NCI-H2227 treated with DMSO at 0.1 percent for 48 hours (cell line): Measurements from ENCODE around the gene FXYD7.

ENCODE experiments used
- DNase-seq: peaks from one replicate; lab custom pipeline; 2025; lab: John Stamatoyannopoulos, UW

FXYD7 gene

DNA sequence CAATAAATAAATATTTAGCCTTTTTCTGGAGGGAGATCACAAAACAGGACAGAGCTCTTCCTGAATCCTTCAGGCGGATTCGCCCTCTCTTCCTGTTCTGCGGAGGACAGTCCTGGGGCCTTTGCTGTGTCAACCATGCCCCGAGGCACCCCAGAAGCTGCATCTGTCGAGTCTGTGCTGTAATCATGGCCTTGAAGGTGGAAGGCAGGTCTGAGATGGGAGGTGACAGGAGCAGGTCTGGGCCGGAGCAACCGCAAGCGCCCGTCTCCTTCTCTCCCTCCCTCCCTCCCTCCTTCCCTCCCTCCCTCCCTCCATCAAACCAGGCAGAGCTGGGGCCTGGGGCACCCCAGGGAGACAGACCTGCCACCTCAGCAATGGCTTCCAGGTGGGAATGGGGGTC, 32.1 kb upstream of the FXYD7 start:
- DNase-seq, result no peak

DNA sequence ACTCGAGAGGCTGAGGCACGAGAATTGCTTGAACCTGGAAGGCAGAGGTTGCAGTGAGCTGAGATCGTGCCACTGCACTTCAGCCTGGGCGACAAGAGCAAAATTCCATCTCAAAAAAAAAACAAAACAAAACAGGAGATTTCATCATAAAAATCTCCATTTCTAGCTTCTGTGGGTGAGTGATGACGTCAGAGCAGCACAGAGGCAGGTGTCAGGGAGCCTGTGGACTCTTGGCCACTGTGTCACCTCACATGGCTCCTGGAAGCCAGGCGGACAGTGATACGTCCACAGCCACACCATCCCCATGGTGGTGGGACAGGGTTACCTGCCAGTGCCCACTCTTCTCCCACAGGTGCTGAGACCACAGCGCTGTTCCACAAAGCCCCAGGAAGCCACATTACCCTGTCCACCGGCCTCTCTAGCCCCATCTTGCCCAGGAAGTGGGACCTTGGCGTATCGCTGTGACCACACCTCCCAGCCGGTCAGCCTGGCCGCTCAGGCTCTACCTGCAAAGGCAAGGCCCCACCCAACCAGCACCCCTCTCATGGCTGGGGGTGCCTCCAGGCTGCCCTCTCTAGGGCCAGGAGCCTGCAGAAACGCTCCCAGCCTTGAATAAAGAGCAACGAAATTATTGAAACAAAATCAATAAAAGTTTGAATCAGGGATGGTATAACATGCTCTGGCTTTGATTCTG, 29.9 kb upstream of the FXYD7 start:
- no peak for DNase-seq

DNA sequence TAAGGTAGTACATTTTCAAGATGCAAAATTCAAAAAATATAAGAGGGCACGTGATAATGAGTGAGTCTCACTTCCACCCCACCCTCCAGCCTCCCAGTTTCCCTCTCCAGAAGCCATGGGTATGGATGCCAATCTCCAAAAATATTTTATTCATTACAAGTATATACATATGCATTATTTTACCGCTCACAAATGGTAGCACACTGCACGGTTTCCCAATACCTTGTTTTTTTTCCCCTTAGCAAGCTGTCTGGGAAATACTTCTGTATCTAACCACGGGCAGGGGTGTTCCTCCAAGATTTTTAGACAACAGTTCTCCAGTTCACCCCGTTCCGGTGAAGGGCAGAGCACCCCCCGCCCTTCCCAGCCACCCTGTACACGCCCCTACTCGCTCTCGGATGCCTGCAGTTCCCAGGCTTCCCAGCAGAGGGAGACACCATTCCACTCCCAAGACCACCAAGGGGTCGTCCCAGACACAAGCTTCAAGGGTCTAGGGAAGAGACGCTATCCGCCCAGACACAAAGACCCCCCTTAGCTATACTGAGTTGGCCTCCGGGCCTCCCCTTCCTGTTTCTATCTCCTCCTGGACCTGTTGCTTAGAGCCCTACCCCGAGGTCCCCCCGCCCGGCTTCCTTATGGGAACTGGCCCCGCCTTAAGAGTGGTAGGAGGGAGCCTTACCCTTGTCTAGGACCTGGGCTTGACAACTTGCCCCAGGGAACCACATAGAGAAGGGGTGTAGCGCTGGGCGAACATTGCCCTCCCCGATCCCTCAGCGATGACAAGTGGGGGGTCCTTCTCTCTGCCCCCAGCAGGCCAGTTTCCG, 28.5 kb upstream of the FXYD7 start:
- DNase-seq, result peak; percentile 85

DNA sequence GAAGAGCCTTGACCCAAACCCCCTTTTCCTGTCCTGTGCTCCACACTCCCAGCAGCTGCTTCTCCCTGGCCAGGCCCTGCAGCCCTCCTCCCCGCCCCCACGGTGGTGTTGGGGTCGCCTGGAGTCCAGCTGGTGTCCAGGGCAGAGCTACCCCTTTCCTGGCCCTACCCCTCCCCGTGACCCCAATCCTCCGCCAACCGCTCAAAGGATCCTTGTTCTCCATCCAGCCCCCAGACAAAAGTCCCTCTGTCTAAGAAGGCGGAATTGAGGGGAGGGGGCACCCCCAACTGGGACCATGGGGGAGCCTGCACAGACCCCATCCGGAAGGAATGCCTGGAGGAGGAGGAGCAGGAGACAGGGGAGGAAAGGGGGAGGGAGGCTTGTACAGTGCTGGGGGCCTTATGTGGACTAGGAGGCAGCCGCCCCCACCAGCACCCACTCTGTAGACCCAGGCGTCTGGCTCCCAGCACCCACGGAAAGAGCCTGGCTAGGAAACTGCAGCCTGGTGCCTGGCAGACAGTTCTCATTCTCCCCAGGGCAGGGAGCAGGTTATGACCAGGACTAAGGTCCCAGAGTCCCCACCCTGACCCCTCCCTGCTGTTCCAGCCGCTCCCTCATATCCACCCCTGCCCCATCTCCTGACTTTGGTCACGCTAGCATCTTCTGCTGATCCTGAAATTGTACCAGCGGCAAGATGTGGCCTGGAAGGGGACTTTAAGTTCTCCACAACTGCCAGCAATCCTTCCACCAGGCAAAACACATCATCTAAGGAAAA, 27.7 kb upstream of the FXYD7 start, which contains the start of gene FXYD3:
Gene FXYD3 (plus strand): TSS at position 647 of the 775 bp plus-strand sequence. CDS start 3,554 bp downstream, outside the sequence.
- no peak for DNase-seq

DNA sequence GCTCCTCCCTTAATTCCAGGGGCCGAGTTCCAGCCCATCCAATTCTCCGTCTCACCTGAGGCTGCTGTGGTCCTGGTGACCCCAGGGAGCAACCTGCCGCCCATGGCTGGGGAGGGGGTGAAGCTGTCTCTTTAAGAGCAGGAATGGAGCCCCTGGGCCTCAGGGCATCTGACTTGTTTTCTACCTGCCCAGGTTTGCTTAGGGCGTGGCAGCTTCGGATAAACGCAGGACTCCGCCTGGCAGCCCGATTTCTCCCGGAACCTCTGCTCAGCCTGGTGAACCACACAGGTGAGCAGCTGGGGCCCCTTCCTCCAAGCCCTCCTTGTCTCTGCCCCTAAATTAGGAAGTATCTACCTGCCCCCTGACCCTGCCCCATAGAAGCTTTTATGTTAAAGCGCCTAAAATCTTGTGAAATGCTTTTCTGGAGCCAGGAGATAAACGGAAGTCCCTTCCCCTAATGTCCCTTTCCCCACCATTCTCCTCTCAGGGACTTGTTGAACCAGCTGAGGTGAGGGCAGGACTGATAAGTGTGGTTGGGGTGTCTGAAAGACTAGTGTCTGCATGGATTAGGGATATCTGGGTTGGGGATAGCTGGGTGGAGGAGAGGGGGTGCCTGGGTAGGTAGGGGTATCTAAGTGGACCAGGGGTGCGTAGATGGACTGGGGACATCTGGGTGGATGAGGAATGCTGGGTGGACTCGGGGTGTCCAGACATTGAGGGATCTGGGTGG, 26.8 kb upstream of the FXYD7 start:
- DNase-seq, result no peak

DNA sequence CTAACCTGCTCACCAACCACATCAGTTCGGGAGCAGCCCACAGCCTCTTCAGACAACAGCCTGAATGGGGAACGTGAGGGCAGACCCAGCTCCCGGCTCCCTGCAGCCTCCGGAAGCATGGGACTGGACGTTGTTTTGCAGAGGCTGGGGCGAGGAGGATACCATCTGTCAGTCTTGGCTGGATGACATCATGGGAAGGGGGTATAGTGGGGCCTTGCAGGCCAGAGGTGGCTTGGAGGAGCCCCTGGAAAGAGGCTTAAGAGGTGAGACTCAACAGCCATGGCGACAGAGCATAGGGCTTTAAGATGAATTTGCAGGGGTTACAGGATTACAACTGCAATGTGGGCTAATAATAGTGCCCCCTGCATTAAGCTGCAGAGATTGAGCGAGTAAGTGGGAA, 25.9 kb upstream of the FXYD7 start:
- peak; percentile 52 for DNase-seq

DNA sequence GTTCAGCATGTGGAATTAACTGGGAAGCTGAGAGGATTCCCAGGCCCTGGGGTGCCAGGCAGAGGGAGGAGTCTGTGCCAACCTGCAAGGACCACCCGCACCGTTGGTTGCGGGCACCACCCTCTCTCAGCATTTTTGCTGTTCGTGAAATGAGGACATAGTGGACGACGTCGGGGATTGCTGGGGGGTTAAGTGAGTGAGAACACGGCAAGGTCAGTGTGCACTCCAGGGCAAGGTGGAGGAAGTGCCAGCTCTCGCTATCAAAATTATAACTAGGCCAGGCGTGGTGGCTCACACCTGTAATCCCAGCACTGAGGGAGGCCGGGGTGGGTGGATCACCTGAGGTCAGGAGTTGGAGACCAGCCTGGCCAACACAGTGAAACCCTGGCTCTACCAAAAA, 25.3 kb upstream of the FXYD7 start:
- DNase-seq, result no peak

DNA sequence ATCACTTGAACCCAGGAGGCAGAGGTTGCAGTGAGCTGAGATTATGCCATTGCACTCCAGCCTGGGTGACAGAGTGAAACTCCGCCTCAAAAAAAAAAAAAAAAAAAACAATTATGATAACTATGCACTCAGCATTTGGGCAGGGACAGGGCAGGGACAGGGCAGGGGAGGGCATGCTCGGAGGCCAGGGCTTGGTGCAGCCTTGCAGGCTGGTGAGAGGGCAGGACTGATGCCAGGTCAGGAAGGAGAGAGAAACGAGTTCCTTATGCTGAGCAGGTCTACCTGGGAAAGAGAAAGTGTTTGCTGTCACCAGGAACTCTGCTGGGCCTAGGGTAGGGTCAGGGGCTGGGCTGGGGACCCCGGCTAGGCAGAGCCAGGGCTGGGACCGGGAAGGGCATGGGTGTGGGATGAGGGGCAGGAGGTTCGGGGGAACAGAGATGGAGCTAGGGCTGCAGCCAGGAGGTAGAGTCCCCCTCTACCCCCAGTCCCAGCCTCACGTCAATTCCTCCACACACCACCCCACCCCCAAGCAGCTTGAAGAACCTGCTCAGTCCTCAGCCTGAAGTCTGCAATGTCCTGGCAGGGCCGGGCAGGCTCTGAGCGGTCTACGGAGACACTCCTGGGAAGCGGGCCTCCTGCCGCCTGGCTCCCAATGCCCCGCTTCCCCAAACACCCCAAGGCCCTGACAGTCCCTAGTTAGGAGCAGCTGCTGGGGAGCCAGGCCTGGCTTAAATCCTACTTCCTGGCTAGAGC, 24.6 kb upstream of the FXYD7 start:
- no peak for DNase-seq

DNA sequence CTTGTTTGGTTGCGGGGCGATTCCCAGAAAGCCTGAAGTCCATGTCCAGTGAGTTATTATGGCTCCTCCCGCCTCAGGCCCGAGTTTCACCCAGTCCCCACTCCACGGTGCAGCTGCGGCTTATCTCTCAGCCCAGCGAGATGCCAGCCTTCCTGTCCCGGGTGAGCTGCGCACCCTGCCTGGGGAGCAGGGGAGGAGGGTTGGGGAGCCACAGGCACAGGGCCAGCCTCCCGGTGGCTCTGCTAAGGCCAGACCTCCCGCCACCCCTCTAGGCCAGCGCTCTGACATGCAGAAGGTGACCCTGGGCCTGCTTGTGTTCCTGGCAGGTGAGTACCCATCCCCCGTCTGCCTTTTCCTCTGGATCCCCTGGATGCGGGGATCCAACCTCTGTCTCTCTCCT, 24.0 kb upstream of the FXYD7 start:
- no peak for DNase-seq

DNA sequence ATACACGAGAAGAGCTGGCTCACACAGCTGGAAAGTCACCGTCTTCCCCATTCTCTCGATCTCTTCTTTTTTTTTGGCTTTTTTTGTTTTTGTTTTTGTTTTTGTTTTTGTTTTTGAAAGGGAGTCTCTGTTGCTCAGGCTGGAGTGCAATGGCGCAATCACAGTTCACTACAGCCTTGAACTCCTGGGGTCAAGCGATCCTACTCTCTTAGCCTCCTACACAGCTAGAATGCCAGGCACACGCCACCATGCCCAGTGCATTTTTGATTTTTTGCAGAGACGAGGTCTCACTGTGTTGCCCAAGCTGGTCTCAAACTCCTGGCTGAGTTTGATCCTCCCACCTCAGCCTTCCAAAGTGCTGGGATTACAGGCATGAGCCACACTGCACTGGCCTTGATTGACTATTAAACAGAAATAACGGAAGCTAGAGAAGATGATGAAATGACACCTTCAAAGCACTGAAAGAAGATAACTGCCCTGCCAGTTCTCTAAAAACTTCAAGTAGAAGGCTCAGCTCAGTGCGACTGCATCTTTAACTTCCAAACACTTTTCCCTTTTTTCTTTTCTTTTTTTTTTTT, 23.4 kb upstream of the FXYD7 start:
- DNase-seq, result no peak

DNA sequence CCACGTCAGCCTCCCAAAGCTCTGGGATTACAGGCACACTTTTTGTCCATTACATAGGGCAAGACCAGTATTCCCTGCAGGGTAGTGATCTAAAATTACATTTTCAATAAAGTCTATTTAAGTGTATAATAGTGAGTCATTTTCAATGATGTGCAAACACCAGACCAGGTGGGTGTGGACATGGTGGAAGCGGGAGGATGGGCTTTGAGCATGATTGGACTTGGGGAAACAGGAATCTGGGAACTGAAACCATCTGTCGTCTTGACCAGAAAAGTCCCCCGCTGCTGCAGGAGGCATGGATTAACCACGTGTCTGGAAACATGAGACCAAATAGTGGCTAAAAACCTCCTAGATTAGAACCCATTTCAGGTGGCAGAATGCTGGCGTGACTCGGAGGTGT, 22.6 kb upstream of the FXYD7 start:
- peak; percentile 47 for DNase-seq

DNA sequence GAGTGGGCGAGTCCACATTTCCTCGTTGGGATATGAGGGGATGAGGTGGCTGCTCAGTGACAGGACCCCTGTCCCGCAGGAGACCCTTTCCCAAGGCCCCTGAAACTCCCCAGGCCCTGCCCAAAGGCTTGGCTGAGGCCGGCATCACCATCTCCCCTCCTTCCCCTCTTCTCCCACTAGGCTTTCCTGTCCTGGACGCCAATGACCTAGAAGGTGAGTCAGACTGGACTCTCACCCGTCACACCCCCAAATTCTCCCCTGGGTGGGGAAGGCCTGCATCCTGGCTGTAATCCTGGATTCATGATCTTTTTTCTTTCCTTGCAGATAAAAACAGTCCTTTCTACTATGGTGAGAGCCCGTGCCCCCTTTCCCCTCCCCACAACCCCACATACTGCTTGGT, 22.2 kb upstream of the FXYD7 start:
- DNase-seq, result no peak

DNA sequence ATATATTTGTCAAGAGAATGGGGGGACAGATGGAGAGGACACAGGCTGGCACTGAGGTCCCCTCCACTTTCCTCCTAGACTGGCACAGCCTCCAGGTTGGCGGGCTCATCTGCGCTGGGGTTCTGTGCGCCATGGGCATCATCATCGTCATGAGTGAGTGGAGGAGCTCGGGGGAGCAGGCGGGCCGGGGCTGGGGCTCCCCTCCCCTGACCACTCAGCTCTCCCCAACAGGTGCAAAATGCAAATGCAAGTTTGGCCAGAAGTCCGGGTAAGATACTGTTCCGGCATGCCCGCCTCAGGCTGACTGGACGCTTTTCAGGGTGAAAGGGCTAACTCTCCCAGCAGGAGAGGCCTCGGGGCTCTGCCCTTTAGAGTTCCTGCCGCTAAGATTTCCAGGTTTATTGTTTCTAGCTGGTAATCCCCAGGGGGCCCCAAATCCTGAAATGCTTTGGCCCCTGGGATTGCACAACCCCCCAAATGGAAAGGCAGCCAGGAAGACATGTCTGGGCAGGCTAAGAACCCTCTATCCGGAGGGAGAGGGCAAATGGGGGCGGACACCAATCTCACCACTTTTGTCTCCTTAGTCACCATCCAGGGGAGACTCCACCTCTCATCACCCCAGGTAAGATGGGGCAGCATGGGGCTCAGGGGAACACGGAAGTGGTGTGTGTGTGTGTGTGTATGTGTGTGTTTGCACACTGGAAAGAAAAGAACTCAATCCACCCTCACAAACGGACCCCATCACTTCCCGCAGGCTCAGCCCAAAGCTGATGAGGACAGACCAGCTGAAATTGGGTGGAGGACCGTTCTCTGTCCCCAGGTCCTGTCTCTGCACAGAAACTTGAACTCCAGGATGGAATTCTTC, 20.1 kb upstream of the FXYD7 start:
- no peak for DNase-seq

DNA sequence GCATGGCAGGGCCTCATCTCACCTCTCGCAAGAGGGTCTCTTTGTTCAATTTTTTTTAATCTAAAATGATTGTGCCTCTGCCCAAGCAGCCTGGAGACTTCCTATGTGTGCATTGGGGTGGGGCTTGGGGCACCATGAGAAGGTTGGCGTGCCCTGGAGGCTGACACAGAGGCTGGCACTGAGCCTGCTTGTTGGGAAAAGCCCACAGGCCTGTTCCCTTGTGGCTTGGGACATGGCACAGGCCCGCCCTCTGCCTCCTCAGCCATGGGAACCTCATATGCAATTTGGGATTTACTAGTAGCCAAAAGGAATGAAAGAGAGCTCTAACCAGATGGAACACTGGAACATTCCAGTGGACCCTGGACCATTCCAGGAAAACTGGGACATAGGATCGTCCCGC, 19.5 kb upstream of the FXYD7 start:
- DNase-seq, result no peak

DNA sequence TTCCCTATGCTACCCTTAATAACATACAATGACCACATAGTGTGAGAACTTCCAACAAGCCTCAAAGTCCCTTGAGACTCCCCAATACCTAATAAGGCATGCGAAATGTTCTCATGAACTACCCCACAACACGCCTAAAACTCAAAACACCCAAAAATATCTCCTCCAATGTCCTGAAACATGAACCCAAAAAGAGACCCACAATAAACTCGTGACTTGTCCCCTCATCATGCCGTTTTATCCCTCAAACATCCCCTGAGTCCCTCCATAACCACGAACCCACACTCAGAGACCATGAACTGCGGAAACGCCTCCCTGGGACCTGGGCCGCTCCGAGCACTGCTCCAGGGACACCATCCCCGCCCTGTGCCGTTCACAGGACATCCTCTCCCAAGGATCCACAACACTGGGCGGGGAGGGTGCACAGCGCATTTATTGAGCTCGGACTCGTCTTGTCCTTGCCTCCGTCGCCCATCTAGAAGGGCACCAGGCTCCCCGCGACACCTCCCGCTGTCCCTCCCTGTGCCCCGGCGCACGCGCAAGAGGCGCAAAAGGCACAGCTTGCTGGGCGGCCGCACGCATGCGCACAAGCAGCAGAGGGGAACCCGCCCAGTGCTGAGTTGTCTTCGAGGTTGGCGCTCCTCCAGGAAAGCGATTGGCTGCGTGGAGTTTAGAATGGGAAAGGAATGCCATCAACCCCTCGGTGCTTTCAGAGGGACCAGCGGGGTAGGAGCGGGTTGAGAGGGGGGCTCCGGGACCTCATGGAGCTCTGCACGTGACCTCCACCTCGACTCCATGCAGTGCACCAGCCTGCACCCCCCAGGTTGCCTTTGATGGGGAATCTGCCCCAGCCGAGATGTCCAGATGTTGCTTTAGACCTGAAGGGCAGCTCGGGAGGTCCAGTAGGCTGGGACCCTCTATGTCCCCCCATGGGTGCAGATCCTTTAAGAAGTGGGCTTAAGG, 18.7 kb upstream of the FXYD7 start:
- DNase-seq, result peak; percentile 100

DNA sequence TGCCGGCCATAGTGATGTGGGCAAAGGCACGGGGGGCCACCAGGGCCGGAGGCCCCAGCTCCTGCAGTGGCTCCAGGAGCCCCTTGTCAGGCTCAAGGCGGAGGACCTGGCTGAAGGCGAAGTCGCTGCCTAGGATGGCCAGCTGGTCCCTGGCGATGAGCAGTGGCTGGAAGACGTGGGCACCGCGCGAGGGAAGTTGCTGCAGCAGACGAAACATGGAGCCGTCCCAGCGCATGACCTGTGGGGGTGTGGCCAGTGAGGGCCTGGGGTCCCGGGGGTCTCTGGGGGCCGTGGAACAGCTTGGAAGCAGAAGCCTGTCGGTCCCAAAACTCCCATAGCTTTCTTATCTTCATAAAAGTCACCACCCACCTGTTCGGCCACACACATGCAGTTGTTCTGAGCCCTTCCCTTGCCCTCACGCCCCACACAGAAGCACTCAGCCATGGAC, 17.8 kb upstream of the FXYD7 start:
- no peak for DNase-seq

DNA sequence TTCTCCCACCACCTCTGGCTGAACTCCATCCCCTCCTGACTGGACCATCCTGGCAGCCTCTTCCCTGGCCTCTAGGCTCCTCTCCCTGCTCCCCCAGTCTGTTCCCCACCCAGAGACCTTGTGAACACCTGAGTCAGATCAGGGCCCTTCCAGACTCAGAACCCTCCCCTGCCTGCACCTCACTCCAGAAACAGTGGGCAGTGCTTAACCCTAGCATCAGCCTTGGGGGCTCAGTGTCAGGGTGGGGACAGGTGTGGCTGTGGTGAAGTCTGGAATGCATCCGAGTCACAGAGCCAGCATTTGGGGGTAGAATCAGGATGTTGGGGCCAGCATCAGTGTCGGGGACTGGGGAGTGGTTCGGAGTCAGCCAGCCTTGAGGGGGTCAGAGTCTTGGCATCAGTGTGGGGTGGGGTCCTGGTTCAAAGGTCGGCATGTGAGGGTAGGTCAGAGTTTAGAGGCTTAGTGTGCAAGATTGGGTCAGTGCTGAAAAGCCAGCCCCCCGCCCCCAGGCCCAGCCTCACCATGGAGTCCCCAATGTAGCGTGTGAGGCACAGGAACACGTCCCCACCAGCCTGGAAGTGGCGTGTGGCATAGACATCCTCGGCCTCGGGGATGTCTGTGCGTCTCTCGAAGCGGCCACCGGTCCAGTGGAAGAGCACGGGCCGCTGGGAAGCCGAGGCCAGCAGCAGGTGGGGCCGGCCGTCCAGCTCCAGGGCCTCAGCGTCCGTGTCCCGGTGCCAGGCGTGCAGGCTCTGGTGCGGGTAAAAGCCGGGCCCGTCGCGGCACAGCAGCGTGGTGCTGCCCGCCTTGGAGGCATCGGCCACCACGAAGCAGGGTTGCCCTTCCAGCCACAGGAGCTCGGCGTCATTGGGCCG, 17.1 kb upstream of the FXYD7 start:
- no peak for DNase-seq

DNA sequence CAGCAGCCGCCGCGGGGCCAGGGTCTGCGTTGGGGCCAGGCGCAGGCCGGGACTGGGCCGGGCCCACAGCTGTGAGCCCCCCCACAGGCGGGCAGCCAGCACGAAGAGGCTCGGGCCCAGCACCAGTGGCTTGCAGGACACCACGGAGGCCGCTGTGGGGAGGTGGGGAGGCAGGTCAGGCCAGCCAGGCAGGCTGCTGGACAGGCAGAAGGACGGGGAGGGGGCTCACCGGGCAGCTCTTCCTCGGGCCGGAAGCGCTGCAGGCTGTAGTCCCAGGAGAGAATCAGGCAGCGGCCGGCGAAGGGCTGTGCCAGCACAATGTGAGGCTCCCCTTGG, 16.5 kb upstream of the FXYD7 start:
- no peak for DNase-seq
